DMS79 treated with DMSO at 0.1 percent for 48 hours (cell line): Measurements from ENCODE around the gene TAS2R38.

Experiments
- DNase-seq: peaks from one replicate; lab custom pipeline; 2025; lab: John Stamatoyannopoulos, UW

TAS2R38 gene

DNA sequence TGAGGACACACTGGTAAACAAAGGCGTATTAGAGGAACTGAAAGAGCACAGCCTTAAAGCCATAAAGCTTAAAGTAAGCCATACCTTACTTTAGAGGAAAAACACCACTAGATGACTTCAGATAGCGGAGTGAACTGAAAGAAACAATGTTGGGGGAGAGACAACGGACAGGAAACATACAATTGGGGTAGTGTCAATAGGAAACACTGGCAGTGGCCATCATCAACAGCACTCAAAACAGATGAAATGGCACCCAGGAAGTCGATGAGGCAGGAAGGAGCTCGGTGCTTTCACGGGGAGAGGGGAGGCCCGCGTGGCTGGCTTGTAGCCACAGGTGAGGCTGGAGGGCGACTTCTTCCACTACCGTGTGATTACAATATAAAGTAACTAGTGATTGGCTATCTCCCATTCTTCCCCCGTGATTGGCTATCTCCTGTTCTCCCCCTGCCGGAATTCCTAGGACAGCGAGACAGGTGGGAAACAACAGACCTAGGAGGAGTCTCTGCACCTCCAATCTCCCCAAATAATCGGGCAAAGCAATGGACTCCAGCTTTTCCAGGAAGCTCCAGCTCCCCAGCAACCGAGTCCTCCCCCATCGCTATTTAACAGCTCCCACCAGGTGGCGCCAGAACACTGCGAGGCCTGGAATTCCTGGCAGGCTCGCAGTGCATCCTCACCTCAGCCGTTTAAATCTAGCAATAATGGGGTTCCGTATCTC, 2.4 kb upstream of the TAS2R38 start:
- peak; percentile 30 for DNase-seq

DNA sequence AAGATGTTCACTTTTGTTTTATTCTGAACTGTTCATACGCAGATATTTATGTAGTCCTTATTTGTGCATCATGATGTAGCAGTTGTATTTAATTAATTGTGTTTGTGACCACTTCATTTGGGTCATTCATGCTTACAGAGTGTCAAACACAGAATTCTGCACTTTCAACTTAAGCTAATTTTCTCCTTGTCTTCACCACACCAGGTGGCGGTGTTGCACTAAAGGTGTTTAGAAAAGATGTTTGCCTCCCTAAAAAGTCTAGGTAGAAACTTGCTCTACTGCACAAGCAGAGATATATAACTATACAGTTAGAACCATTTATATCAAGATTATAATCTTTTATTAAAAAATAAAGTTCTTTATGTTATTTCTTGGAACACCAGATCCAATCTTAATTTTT, 1.3 kb upstream of the TAS2R38 start:
- no peak for DNase-seq

DNA sequence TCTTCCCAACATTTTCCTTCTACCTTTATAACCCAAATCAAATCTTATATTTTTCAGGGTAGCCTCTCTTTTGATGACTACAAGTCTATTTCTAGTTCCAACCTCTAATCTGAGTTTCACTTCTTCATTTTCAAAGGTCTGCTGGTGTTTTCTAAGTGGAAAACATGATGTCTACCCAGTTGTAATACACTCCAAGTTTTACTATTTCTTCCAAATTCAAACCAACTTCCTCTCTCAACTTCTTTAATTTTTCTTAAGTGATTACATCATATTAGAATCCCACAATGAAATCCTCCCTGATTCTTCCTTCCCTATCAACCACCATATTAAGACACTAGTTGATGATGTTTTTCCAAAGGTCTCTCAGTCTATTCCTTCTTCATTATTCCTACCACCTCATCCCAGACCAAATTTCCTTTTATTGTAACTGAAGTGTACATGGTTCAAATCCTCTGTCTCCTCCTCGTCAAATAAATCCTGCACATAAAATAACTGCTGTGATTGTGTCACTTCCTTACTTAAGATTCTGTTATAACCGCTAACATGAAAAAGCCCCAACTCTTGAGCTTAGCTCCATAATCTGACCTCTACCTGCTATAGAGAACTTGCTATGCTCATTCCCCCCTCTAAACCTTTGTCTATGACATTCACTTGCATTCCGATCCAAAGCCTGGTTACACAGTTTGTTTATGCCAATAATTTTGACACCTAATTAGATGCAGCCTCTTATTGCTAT, 12.7 kb downstream of the TAS2R38 start:
- DNase-seq: no peak

DNA sequence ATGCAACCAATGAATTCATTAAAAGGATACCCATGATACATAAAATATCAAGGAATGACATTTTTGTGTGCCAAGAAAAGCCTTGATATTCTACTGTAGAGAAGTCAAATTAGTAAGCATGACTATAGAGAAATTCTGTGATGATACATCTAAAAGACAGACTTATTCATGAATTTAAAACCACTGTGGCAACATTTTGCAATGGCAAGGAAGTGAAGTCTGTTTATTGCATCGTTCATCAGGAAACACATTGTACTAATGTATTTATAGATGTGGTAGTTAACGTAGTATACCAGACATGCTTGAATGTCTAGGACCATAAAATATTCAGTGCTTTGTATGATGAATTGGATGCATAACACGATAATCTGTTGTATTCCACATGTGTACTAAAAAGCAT, 17.5 kb downstream of the TAS2R38 start:
- DNase-seq: no peak

DNA sequence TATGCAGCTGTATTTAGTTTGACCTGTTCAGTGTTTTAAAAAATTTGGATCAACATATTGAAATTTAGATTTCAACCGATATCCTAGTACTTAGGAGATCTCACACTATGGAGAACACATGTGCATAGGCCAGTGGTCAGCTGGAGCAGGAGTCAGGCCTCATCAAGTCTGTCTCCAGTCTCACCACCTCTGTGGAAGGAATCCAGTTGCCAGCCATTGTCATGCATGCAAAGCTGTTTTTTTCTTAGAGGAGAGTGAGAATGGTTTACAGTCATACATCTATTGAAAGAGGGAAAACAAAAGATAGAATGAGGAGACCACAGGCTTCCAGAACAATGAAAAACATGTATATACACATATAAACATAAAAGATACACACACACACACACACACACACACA, 19.2 kb downstream of the TAS2R38 start:
- no peak for DNase-seq

DNA sequence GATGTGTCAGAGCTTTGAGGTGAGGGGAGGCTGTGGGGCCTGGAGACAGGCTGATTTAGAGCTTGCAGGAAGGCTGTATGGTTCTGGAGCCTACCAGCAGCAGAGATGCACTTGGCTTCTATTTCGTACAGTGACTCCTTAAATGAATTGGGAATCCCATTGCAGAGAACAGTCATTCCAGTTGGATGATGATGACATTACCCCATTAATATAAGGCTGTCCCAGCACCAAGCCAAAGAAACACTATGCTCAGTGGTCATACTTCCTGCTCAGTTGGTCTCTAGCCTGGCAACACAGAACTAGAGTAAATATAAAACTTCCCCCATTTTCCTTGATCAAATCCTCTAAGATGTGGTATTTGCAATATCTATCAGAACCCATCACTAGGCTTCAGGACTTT, 21.1 kb downstream of the TAS2R38 start:
- DNase-seq: no peak

DNA sequence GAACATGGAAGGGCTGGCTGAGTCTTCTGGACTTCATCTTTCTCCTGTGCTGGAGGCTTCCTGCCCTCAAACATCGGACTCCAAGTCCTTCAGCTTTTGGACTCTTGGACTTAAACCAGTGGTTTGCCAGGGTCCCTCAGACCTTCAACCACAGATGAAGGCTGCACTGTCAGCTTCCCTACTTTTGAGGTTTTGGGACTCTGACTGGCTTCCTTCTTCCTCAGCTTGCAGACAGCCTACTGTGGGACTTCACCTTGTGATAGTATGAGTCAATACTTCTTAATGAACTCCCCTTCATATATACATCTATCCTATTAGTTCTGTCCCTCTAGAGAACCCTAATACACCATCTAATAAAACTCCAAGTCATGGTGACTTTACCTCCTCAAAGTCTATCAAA, 22.8 kb downstream of the TAS2R38 start:
- DNase-seq: no peak

DNA sequence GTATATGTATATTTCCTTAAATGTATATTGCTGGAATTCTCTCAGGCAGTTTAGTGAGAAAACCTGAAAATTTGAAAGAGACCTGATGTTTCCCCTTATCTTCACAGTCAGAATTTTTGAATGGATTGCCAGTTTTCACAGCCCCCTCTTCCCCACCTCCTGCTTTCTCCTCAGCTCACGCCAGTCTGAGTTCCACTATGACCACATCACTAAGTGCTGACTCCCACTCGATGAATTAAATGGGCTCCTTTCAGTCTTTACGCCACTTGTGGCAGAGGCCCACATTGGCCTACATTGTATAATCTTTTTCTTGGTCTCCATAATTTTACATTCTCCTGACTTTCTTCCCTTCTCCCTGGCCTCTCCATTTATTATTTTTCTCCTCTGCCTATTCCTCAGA, 23.7 kb downstream of the TAS2R38 start:
- DNase-seq: no peak

DNA sequence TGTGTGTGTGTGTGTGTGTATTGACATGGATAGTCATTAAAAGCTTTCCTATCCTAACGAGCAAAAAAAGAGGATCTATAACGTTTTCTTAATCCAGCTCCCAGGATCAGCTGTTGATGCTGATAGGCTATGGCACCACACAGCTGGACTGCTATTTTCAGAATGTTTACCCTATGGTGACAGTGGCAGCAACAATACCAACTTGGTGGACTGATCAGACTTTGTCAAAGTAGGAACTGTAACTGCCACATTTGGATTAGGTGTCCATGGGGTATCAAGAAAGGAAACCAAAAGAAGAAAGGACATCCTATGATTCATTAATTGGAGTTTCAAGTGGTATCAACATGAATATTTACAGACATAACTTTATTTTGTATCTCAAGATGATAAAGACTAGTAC, 24.1 kb downstream of the TAS2R38 start:
- DNase-seq: no peak

DNA sequence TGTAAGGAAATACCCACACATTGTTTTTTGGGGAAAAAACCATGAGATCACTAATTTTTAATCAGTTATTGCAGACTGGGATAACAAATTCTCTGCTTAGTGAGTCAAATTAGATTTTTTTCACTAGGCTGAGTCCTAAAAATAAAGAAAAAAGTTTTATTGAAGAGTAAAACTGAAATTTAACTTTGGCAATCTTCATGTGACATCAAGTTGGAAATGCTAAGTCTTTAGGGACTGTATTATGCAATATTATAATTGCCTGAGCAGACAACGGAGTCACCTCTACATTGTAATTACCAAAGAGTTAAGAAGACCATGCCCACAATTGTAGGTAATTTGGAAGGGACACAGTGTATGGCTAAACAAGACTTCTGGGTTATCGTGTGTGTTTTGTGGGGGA, 24.6 kb downstream of the TAS2R38 start:
- DNase-seq: no peak

DNA sequence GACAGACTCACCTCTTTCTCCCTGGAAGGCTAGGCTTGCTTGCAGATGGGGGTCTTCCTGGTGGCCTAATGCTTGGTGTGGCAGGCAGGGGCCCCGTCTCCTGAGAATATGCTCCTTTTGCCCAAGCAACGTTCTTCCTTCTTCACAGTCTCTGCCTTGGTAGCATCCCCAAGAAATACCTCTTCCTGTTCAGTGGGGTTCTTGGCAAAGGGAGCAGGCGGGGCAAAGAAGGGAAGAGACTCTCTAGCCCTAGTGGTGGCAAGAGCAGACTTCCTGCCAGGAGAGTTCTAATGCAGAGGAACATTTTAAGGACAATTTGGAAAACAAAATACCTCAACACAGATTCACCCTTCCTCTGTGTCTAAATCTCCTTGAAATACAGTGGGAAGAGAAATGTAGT, 26.8 kb downstream of the TAS2R38 start, which contains the start of gene CLEC5A:
TSS of gene CLEC5A (minus strand) at position 179 of the 400 bp plus-strand sequence. CDS start 682 bp downstream, outside the sequence.
- no peak for DNase-seq

DNA sequence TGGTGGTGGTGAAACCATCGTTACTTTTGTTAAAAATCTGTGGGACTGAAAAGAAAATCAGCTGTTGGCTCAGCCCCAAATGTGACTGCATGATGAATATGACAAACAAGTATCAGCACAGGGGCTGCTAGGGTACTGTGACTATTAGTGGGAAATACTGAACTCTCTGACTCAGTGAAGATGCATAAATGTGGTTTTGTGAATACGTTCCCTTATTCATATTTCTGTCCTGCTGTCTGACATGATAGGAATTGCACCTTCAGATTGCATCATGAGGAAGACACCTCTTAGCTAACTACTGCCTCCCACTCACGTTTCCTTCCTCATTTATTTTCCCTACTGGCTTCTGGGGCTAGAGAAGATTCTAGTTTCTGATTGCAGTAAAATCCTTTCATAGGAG, 28.2 kb downstream of the TAS2R38 start:
- no peak for DNase-seq

DNA sequence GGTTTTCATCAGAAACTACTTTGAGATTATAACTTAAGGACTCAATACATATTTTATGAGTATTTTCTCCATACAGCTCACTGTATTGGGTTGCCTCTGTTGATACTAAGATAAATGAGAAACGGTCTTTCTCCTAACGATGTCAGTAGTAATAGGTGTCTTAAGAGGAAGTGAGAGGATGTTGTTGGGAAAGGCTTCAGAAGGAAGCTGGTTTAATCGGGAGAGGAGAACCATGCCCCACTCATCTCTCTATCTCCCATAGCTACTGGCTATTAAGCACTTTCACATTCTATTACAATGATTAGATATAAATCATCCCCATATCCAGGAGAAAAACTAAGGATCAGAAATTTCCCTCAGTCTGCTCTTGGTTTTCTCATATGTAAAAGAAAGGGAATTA, 28.8 kb downstream of the TAS2R38 start:
- DNase-seq: no peak

DNA sequence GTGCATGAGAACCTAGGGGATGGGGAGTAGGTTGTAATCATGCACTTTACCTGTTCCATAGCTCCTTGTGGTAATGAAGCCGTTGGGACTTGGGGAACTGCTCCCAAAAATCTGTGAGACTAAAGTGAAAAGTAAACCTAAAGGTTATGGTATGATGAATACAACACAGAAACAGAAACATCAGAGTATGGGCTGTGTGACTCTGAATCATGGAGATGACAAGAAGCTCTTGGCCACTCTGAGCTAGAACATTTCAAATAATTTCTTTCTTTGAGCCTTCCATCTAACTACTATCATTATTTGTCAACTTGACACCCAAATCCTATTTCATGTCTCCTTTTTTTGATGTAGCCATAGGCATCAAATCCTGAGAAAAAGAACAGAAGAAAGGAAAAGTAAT, 29.7 kb downstream of the TAS2R38 start:
- DNase-seq: no peak

DNA sequence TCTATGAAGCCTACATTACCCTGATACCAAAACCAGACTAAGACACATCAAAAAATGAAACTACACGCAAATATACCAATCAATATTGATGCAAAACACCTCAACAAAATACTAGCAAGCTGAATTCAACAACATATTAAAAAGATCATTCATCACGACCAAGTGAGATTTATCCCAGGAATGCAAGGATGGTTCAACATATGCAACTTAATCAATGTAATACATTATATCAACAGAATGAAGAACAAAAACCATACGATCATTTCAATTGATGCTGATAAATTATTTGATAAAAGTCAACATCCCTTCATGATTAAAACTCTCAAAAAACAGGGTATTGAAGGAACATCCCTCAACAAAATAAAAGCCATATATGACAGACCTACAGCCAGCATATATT, 32.5 kb downstream of the TAS2R38 start:
- no peak for DNase-seq

DNA sequence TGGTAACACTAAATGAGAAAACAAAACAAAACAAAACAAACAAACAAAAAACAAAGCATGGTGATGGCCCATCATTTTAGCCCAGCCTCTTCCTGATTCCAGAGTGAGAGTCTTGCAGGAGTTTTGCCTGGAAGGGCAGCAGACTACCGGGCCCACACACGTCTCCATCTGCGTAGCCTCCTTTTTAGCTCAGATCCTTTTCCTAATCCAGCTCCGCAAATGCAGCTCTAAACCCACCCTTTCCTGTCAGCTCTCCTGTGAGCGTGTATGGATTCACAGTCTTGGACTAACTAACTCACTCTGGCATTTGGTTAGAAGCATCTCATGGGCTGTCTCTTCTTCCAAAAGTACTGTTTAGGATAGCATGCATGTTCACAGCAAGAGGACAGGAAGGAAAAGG, 43.4 kb downstream of the TAS2R38 start:
- DNase-seq: no peak

DNA sequence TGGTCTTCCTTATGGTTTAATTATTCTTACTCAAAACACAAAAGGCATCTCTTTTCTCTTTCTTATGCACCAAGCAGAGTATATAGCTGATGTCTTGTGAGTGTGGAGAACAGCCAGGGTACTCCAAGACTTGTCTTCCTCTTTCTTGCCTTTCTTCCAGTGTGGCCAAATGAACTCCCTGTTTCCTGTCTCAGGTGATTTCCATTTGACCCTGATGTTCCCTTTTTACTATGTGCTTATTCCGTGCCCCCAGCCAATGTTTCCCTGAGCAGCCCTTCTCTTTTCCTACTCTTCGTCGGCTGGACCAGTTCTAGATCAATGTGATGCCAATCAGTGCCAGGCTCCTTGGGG, 44.8 kb downstream of the TAS2R38 start:
- DNase-seq: no peak

DNA sequence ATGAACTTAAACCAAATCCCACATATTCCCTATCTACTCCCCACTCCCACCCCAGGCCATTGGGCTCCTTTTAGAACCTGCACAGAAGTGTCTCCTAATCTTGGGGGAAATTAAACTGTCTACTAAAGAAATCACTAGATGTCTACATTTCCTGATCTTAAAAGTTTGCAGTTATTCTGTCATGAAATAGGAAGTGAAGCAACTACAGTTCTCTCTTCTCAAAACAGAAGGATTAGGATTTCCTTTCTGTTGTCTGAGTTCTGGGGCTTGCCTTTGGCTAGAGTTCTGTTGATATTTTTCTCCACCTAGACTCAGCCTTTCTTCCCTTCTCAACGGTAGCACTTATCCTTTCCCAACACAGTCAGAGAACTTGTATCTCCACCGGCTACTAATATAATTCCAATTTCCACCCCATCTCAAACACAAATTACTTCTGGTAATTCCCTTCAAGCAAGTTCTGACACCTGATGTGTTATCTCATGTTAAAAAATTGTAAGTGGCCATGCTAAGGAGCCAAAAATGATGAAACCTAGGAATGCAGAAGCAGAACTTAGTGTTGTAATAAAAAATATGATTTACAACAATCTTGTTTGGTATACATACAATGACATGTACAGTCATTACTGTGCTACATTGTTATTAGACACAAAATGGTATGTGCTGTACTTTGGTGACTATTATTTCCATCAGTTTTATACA, 45.3 kb downstream of the TAS2R38 start:
- DNase-seq: no peak
